Measurements from ENCODE around the gene WNT5A.

- TF ChIP-seq CTCF (IDR thresholded peaks at IDR 0.05) (no peak), POLR2A (IDR thresholded peaks at IDR 0.05) (peak in 1 of 2 donors; percentile 37)
Measured at GRCh38 chr3:55486101-55486856, 827 bp downstream of the WNT5A start.

All from uterus (tissue), 2 donors.